Prostate gland (tissue), 2 donors: ENCODE data around the gene SMPX.

Source experiments
- POLR2A ChIP-seq: fragments of 450-650 bp; IDR thresholded peaks from one replicate; pipeline ENCODE4 v1.6.1; 2016; ENCODE audit warnings: antibody characterized with exemption, mild to moderate bottlenecking
- POLR2AphosphoS5 ChIP-seq: sonication (generic); formaldehyde crosslinking; IDR thresholded peaks from one replicate; pipeline ENCODE4 v1.6.1; 2017; ENCODE audit warnings: antibody characterized with exemption
- TF ChIP-seq, protein P1 (sequence below), 4 experiments: fragments of 200-600 bp in 2 of 4; fragments of 450-650 bp in 2 of 4; sonication (generic) in 2 of 4; IDR thresholded peaks; 1 replicate in 3 of 4; 2 replicates in 1 of 4; pipeline ENCODE4 v1.5.1; 2016 to 2019; ENCODE audit warnings: antibody characterized with exemption in 4 of 4, mild to moderate bottlenecking in 2 of 4, moderate library complexity in 2 of 4

GRCh38 chrX:21666679-21667078 lies 91.2 kb downstream of the SMPX start:
- TF ChIP-seq, protein P1, sequence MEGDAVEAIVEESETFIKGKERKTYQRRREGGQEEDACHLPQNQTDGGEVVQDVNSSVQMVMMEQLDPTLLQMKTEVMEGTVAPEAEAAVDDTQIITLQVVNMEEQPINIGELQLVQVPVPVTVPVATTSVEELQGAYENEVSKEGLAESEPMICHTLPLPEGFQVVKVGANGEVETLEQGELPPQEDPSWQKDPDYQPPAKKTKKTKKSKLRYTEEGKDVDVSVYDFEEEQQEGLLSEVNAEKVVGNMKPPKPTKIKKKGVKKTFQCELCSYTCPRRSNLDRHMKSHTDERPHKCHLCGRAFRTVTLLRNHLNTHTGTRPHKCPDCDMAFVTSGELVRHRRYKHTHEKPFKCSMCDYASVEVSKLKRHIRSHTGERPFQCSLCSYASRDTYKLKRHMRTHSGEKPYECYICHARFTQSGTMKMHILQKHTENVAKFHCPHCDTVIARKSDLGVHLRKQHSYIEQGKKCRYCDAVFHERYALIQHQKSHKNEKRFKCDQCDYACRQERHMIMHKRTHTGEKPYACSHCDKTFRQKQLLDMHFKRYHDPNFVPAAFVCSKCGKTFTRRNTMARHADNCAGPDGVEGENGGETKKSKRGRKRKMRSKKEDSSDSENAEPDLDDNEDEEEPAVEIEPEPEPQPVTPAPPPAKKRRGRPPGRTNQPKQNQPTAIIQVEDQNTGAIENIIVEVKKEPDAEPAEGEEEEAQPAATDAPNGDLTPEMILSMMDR (IDR thresholded peaks at IDR 0.05), result no peak
- TF ChIP-seq POLR2A, result no peak
- no peak for TF ChIP-seq POLR2AphosphoS5
